ENCODE results near the gene FUT3. TPM values are rescaled to one million over a fixed set of nuclear protein-coding genes. Genes with fewer than 3 reads are reported as not detected.

The FUT3 gene
- total and polyA plus RNA-seq, 9 of the 15 experiments (the other 6 are each of a cell fraction or from before 2014, with no cell fraction given): 0.09 TPM; not detected in 8

DNA sequence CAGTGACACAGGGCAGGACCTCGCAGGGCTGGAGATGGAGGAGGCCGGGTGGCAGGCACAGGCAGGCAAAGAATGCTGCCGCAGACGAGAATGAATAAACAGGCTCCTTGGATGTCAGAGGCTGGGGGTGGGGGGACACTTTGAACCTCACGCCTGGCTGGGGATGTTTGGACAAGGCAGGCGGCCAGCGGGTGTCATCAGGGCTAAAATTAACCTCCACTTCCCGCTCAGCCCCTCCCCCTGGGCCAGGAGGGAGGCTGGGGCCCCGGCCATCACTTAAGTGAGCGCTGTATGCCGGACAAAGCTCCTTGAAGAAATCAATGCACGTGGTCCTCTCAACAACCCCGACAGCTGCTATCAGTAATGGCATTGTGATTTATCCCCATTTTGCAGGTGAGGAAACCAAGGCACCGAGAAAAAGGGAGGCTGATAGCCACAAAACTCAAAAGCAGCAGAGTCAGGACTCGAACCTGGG is 29.4 kb upstream of the FUT3 start:
- no peak for ATAC-seq
- no peak for DNase-seq (ENCODE audit: extremely low read depth in 1 of 4, low spot score in 3 of 4)
- WGBS (ENCODE audit: insufficient coverage, low coverage, missing lambda C conversion rate): 3% methylated on average over 15 of the region's 15 CpGs
- CTCF ChIA-PET (ENCODE audit: low intra/inter-chr PET ratio): no interaction called here
- H3K27me3 ChIP-seq (ENCODE audit: control insufficient read depth in 2 of 2, insufficient read depth in 2 of 2, low read length in 2 of 2): peaks cover 15 to 42% of the 10 kb centered on the region in 2 experiments; a peak in 4 of 5 replicates
- intact Hi-C loops (cut with micrococcal nuclease) (no loop called here), in situ Hi-C loops (cut with MboI) (no loop called here)
- no peaks in the 10 kb centered on the region for H3K36me3 ChIP-seq (ENCODE audit: control insufficient read depth, insufficient read depth, low read length)
- POLR2A ChIA-PET: no interaction called here
- no peak overlapping the region for H3K4me3 ChIP-seq
- 0 out of 4 replicates have a peak overlapping the region, but pooled peaks of 1 of the 2 experiments have one; percentile 35 for H3K9ac ChIP-seq (ENCODE audit: insufficient read depth in 1 of 2, low read depth in 2 of 2, low read length in 2 of 2)
- H3K79me2 ChIP-seq (ENCODE audit: control insufficient read depth, insufficient read depth, low read length): no peaks in the 10 kb centered on the region
- H3K27ac ChIP-seq (ENCODE audit: extremely low read depth, low read depth, low read length): no peak overlapping the region
- peaks cover 2 to 15% of the 10 kb centered on the region in 2 experiments; a peak in 2 of 5 replicates for H3K4me1 ChIP-seq (replicated peaks in 1 of 2; ENCODE audit: control insufficient read depth in 2 of 2, insufficient read depth in 2 of 2, low read length in 2 of 2)
- no peaks in the 10 kb centered on the region for H4K20me1 ChIP-seq (replicated peaks; ENCODE audit: control insufficient read depth, insufficient read depth, low read length)
- H3K9me1 ChIP-seq (ENCODE audit: control insufficient read depth, insufficient read depth, low read length): no peaks in the 10 kb centered on the region
- H2AFZ ChIP-seq (ENCODE audit: low read depth, low read length): no peak overlapping the region
- no peaks in the 10 kb centered on the region for H3K9me3 ChIP-seq (replicated peaks; ENCODE audit: control insufficient read depth, insufficient read depth, low read depth, low read length)
- BruUV-seq (replicated peaks): no TSS peak
- no peak for FAIRE-seq
- H3K4me2 ChIP-seq (ENCODE audit: insufficient read depth, low read length): no peak overlapping the region
- TF ChIP-seq, protein P1, sequence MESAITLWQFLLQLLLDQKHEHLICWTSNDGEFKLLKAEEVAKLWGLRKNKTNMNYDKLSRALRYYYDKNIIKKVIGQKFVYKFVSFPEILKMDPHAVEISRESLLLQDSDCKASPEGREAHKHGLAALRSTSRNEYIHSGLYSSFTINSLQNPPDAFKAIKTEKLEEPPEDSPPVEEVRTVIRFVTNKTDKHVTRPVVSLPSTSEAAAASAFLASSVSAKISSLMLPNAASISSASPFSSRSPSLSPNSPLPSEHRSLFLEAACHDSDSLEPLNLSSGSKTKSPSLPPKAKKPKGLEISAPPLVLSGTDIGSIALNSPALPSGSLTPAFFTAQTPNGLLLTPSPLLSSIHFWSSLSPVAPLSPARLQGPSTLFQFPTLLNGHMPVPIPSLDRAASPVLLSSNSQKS (CRISPR knock-in tag; IDR thresholded peaks at IDR 0.05): no peak
- TF ChIP-seq BRD4 (IDR thresholded peaks at IDR 0.05) (no peak), PYGO2 (tag; IDR thresholded peaks at IDR 0.05) (no peak), MCM2 (IDR thresholded peaks at IDR 0.05; ENCODE audit: low read depth) (no peak), SMAD4 (CRISPR knock-in tag; conservative IDR thresholded peaks at IDR 0.05) (no peak), CCAR2 (IDR thresholded peaks at IDR 0.05; ENCODE audit: low read depth, low read length) (no peak), KDM1A (IDR thresholded peaks at IDR 0.05) (peak in 1 of 2 experiments; percentile 29; a peak in 1 of 4 replicates), TRIM24 (IDR thresholded peaks at IDR 0.05) (no peak), MEF2D (tag; conservative IDR thresholded peaks at IDR 0.05; ENCODE audit: low read depth) (0 out of 2 replicates have a peak, but pooled peaks have one; percentile 56)
- TF ChIP-seq, protein P2, sequence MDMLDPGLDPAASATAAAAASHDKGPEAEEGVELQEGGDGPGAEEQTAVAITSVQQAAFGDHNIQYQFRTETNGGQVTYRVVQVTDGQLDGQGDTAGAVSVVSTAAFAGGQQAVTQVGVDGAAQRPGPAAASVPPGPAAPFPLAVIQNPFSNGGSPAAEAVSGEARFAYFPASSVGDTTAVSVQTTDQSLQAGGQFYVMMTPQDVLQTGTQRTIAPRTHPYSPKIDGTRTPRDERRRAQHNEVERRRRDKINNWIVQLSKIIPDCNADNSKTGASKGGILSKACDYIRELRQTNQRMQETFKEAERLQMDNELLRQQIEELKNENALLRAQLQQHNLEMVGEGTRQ (CRISPR knock-in tag; IDR thresholded peaks at IDR 0.05): no peak
- TF ChIP-seq, protein P3, sequence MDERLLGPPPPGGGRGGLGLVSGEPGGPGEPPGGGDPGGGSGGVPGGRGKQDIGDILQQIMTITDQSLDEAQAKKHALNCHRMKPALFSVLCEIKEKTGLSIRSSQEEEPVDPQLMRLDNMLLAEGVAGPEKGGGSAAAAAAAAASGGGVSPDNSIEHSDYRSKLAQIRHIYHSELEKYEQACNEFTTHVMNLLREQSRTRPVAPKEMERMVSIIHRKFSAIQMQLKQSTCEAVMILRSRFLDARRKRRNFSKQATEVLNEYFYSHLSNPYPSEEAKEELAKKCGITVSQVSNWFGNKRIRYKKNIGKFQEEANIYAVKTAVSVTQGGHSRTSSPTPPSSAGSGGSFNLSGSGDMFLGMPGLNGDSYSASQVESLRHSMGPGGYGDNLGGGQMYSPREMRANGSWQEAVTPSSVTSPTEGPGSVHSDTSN (CRISPR knock-in tag; IDR thresholded peaks at IDR 0.05; ENCODE audit: low read depth): no peak
- TF ChIP-seq, protein P3 (tag; conservative IDR thresholded peaks at IDR 0.05; ENCODE audit: low read depth): no peak
- TF ChIP-seq, protein P4, sequence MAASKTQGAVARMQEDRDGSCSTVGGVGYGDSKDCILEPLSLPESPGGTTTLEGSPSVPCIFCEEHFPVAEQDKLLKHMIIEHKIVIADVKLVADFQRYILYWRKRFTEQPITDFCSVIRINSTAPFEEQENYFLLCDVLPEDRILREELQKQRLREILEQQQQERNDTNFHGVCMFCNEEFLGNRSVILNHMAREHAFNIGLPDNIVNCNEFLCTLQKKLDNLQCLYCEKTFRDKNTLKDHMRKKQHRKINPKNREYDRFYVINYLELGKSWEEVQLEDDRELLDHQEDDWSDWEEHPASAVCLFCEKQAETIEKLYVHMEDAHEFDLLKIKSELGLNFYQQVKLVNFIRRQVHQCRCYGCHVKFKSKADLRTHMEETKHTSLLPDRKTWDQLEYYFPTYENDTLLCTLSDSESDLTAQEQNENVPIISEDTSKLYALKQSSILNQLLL (CRISPR knock-in tag; IDR thresholded peaks at IDR 0.05; ENCODE audit: borderline replicate concordance): no peak
- TF ChIP-seq, protein P5, sequence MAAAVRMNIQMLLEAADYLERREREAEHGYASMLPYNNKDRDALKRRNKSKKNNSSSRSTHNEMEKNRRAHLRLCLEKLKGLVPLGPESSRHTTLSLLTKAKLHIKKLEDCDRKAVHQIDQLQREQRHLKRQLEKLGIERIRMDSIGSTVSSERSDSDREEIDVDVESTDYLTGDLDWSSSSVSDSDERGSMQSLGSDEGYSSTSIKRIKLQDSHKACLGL (CRISPR knock-in tag; IDR thresholded peaks at IDR 0.05; ENCODE audit: borderline replicate concordance, poor library complexity, severe bottlenecking): no peak

All from K562 (cell line).